ENCODE measurements around the gene PTPN7.

DNA sequence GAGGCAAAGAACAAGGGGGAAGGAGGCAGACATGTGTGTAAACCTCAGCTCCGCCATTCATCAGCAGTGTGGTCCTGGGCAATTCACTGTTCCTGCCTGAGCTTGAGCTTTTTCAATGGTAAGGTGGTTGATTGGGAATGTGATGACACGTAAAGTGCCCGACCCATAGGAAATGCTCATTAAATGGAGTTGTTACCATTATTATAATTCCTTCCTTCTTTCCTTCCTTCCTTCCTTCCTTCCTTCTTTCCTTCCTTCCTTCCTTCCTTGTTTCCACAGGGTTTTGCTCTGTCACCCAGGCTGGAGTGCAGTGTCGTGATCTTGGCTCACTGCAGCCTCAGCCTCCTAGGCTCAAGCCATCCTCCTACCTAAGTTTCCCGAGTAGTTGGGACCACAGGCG, 33.3 kb downstream of the PTPN7 start:
- TF ChIP-seq, protein P1, sequence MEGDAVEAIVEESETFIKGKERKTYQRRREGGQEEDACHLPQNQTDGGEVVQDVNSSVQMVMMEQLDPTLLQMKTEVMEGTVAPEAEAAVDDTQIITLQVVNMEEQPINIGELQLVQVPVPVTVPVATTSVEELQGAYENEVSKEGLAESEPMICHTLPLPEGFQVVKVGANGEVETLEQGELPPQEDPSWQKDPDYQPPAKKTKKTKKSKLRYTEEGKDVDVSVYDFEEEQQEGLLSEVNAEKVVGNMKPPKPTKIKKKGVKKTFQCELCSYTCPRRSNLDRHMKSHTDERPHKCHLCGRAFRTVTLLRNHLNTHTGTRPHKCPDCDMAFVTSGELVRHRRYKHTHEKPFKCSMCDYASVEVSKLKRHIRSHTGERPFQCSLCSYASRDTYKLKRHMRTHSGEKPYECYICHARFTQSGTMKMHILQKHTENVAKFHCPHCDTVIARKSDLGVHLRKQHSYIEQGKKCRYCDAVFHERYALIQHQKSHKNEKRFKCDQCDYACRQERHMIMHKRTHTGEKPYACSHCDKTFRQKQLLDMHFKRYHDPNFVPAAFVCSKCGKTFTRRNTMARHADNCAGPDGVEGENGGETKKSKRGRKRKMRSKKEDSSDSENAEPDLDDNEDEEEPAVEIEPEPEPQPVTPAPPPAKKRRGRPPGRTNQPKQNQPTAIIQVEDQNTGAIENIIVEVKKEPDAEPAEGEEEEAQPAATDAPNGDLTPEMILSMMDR (IDR thresholded peaks at IDR 0.05; ENCODE audit: extremely low read depth in 1 of 2, insufficient read depth in 1 of 2, low read depth in 1 of 2, low read length in 2 of 2) = no peak
- TF ChIP-seq JUN (IDR thresholded peaks at IDR 0.05; ENCODE audit: borderline replicate concordance, insufficient read depth, insufficient read length, low read depth) (no peak), POLR2AphosphoS5 (IDR thresholded peaks at IDR 0.05; ENCODE audit: insufficient read depth, low read depth, low read length) (no peak), POLR2A (IDR thresholded peaks at IDR 0.05; ENCODE audit: low read depth, low read length) (no peak), GATA2 (IDR thresholded peaks at IDR 0.05; ENCODE audit: insufficient read depth, insufficient read length, low read depth, low read length) (no peak), EZH2 (IDR thresholded peaks at IDR 0.05; ENCODE audit: borderline replicate concordance, low read depth, low read length, severe bottlenecking) (no peak), MYC (IDR thresholded peaks at IDR 0.05; ENCODE audit: low read depth, low read length) (no peak)
- TF ChIP-seq, protein P2, sequence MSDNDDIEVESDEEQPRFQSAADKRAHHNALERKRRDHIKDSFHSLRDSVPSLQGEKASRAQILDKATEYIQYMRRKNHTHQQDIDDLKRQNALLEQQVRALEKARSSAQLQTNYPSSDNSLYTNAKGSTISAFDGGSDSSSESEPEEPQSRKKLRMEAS (IDR thresholded peaks at IDR 0.05; ENCODE audit: insufficient read depth, insufficient read length) = no peak

Data from endothelial cell of umbilical vein (primary cell).